ENCODE results near the gene ZNF367. TPM values are rescaled to one million over a fixed set of nuclear protein-coding genes. Genes with fewer than 3 reads are reported as not detected.

Gene ZNF367
- total and polyA plus RNA-seq, 4 donors: 0.36 to 18.1 (median 2.0) TPM

GRCh38 chr9:96420468-96421219 is 2.5 kb upstream of the ZNF367 start (continued):
- TF ChIP-seq CTCF (IDR thresholded peaks at IDR 0.05; ENCODE audit: low read depth, low read length, missing input control) (no peak), REST (IDR thresholded peaks at IDR 0.05) (peak; percentile 61), FOXA2 (IDR thresholded peaks at IDR 0.05) (peak; percentile 35)

- peak overlapping the region in 2 of 3 donors; percentile 85 to 90 for H3K4me3 ChIP-seq (ENCODE audit: low read depth in 1 of 3, low read length in 3 of 3)
- H3K27ac ChIP-seq (ENCODE audit: low read depth in 1 of 2, low read length in 2 of 2): peak overlapping the region; percentile 97 to 99
- H3K9ac ChIP-seq (ENCODE audit: low read depth in 1 of 2, low read length in 2 of 2): peak overlapping the region; percentile 66 to 88
- peaks cover 4 to 31% (median 27%) of the 10 kb centered on the region in 4 donors for H3K4me1 ChIP-seq (ENCODE audit: control insufficient read depth in 4 of 4, insufficient read depth in 4 of 4, low read length in 3 of 4)
- no peaks in the 10 kb centered on the region for H3K27me3 ChIP-seq (ENCODE audit: control insufficient read depth in 4 of 4, insufficient read depth in 4 of 4, low read length in 3 of 4)
- DNase-seq (ENCODE audit: low spot score): no peak
- no peaks in the 10 kb centered on the region for H3K9me3 ChIP-seq (ENCODE audit: control insufficient read depth in 4 of 4, low read length in 3 of 4)
- TF ChIP-seq EGR1 (IDR thresholded peaks at IDR 0.05; ENCODE audit: low read depth in 2 of 2) (no peak), TAF1 (conservative IDR thresholded peaks at IDR 0.05) (no peak), YY1 (IDR thresholded peaks at IDR 0.05) (no peak), RXRA (IDR thresholded peaks at IDR 0.05) (no peak), FOXA2 (IDR thresholded peaks at IDR 0.05) (no peak), SP1 (IDR thresholded peaks at IDR 0.05) (no peak), JUND (IDR thresholded peaks at IDR 0.05) (no peak), HNF4G (IDR thresholded peaks at IDR 0.05) (no peak), CTCF (IDR thresholded peaks at IDR 0.05; ENCODE audit: low read depth, low read length, missing input control) (no peak)
- H3K36me3 ChIP-seq (ENCODE audit: control insufficient read depth in 4 of 4, insufficient read depth in 3 of 4, low read depth in 1 of 4, low read length in 3 of 4): no peaks in the 10 kb centered on the region
- 31% methylated on average over 2 of the region's 2 CpGs for WGBS
These were observed 1.5 kb upstream of the ZNF367 start for GRCh38 chr9:96419691-96419969.

- H3K27ac ChIP-seq (ENCODE audit: low read depth in 1 of 2, low read length in 2 of 2): peak overlapping the region; percentile 97 to 99
- peak overlapping the region; percentile 66 to 88 for H3K9ac ChIP-seq (ENCODE audit: low read depth in 1 of 2, low read length in 2 of 2)
- peak; percentile 80 for DNase-seq (ENCODE audit: low spot score)
- H3K27me3 ChIP-seq (ENCODE audit: control insufficient read depth in 4 of 4, insufficient read depth in 4 of 4, low read length in 3 of 4): no peaks in the 10 kb centered on the region
- under 1% methylated on average over 58 of the region's 58 CpGs for WGBS
- H3K4me1 ChIP-seq (ENCODE audit: control insufficient read depth in 4 of 4, insufficient read depth in 4 of 4, low read length in 3 of 4): peaks cover 4 to 31% (median 27%) of the 10 kb centered on the region in 4 donors
- peak overlapping the region; percentile 85 to 98 (median 90) for H3K4me3 ChIP-seq (ENCODE audit: low read depth in 1 of 3, low read length in 3 of 3)
- H3K9me3 ChIP-seq (ENCODE audit: control insufficient read depth in 4 of 4, low read length in 3 of 4): no peaks in the 10 kb centered on the region
- H3K36me3 ChIP-seq (ENCODE audit: control insufficient read depth in 4 of 4, insufficient read depth in 3 of 4, low read depth in 1 of 4, low read length in 3 of 4): no peaks in the 10 kb centered on the region
- TF ChIP-seq SP1 (IDR thresholded peaks at IDR 0.05): no peak
- TF ChIP-seq CTCF (IDR thresholded peaks at IDR 0.05; ENCODE audit: low read depth, low read length, missing input control): no peak
- TF ChIP-seq EGR1 (IDR thresholded peaks at IDR 0.05; ENCODE audit: low read depth in 2 of 2): no peak
- TF ChIP-seq RXRA (IDR thresholded peaks at IDR 0.05): no peak
- TF ChIP-seq, protein P1, sequence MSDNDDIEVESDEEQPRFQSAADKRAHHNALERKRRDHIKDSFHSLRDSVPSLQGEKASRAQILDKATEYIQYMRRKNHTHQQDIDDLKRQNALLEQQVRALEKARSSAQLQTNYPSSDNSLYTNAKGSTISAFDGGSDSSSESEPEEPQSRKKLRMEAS (IDR thresholded peaks at IDR 0.05): peak; percentile 3
- no peak for TF ChIP-seq NR2F2 (IDR thresholded peaks at IDR 0.05)
- TF ChIP-seq YY1 (IDR thresholded peaks at IDR 0.05): no peak
- no peak for TF ChIP-seq TAF1 (conservative IDR thresholded peaks at IDR 0.05)
- no peak for TF ChIP-seq FOXA2 (IDR thresholded peaks at IDR 0.05)
- no peak for TF ChIP-seq HNF4G (IDR thresholded peaks at IDR 0.05)
These were observed 935 bp upstream of the ZNF367 start for GRCh38 chr9:96418920-96419690.
